SK-N-MC (cell line): ENCODE data around the gene TULP3.

Experiments
- EZH2 ChIP-seq: fragments of 200-600 bp; sonication (generic); IDR thresholded peaks from one replicate; pipeline ENCODE4 v1.6.1; 2017; ENCODE audit warnings: antibody characterized with exemption
- POLR2AphosphoS5 ChIP-seq: IDR thresholded peaks from 2 replicates; pipeline ENCODE4 v1.6.1; 2012; ENCODE audit warnings: mild to moderate bottlenecking, low read depth, low read length, borderline replicate concordance

- TF ChIP-seq EZH2, result no peak
- TF ChIP-seq POLR2AphosphoS5, result peak; percentile 45; the same call in 1 of the 2 replicates
Observed at GRCh38 chr12:2958432-2959191, 67.9 kb downstream of the TULP3 start.
